PC-3 (cell line): ENCODE results near the gene AGPAT4.

Source experiments
- CTCF ChIP-seq: fragments of 300-600 bp; sonication (generic); conservative IDR thresholded peaks from 2 replicates; pipeline ENCODE4 v1.5.1; 2017; ENCODE audit warnings: antibody characterized with exemption, low read depth, mild to moderate bottlenecking, low read length
- EZH2phosphoT487 ChIP-seq: fragments of 300-600 bp; sonication (generic); IDR thresholded peaks from 2 replicates; pipeline ENCODE4 v1.6.1; 2018; ENCODE audit warnings: mild to moderate bottlenecking, antibody characterized with exemption, low read length, borderline replicate concordance

GRCh38 chr6:161254126-161254463 is 19.8 kb downstream of the AGPAT4 start:
- TF ChIP-seq EZH2phosphoT487 (no peak), CTCF (no peak)
